ENCODE measurements around the gene MBL2. TPM values are rescaled to one million over a fixed set of nuclear protein-coding genes. Genes with fewer than 3 reads are reported as not detected.

The MBL2 gene
- total and polyA plus RNA-seq, 2 of the 8 experiments (the other 6 are each of a cell fraction or from before 2014, with no cell fraction given) = not detected

GRCh38 chr10:52807803-52808202, 35.2 kb upstream of the MBL2 start (continued):
- no peak for TF ChIP-seq SIX5 (IDR thresholded peaks at IDR 0.05; ENCODE audit: low read depth, low read length)
